IPS-20b (cell line): Measurements from ENCODE around the gene CEACAM16.

ENCODE experiments used
- H3K27ac ChIP-seq: one replicate; pipeline ENCODE4 v1.5.1; 2013; ENCODE audit warnings: low read length
- H3K27me3 ChIP-seq: 2 replicates; pipeline ENCODE4 v1.6.1; 2013; ENCODE audit warnings: mild to moderate bottlenecking, low read length, inconsistent platforms; ENCODE audit not compliant: insufficient read depth
- H3K36me3 ChIP-seq: 2 replicates; pipeline ENCODE4 v1.6.1; 2013; ENCODE audit warnings: low read depth, mild to moderate bottlenecking, inconsistent platforms, low read length, moderate library complexity; ENCODE audit not compliant: insufficient read depth
- H3K4me1 ChIP-seq: 2 replicates; pipeline ENCODE4 v1.6.1; 2013; ENCODE audit warnings: mild to moderate bottlenecking, control low read depth, inconsistent platforms, low read length, moderate library complexity; ENCODE audit not compliant: insufficient read depth
- H3K4me3 ChIP-seq: 2 replicates; pipeline ENCODE4 v1.5.1; 2013; ENCODE audit warnings: mild to moderate bottlenecking, low read length, inconsistent platforms
- H3K9ac ChIP-seq: 2 replicates; pipeline ENCODE4 v1.6.1; 2013; ENCODE audit warnings: low read depth, mild to moderate bottlenecking, inconsistent platforms, low read length, moderate library complexity
- H3K9me3 ChIP-seq: 2 replicates; pipeline ENCODE4 v1.6.1; 2013; ENCODE audit warnings: mild to moderate bottlenecking, low read depth, low read length, inconsistent platforms; ENCODE audit not compliant: insufficient read depth

CEACAM16 gene

GRCh38 chr19:44722131-44723121 lies 23.5 kb downstream of the CEACAM16 start:
- no peaks in the 10 kb centered on the region for H3K9me3 ChIP-seq
- peaks cover 11% of the 10 kb centered on the region; the same call in 1 of the 2 replicates for H3K4me1 ChIP-seq
- H3K27me3 ChIP-seq: peaks cover 8% of the 10 kb centered on the region; the same call in 1 of the 2 replicates
- no peak overlapping the region for H3K9ac ChIP-seq
- H3K27ac ChIP-seq: no peak overlapping the region
- no peaks in the 10 kb centered on the region for H3K36me3 ChIP-seq
- no peak overlapping the region for H3K4me3 ChIP-seq

GRCh38 chr19:44723299-44723951 lies 24.5 kb downstream of the CEACAM16 start:
- Histone ChIP-seq H3K27ac (no peak overlapping the region), H3K4me3 (no peak overlapping the region), H3K9me3 (no peaks in the 10 kb centered on the region), H3K27me3 (peaks cover 8% of the 10 kb centered on the region; the same call in 1 of the 2 replicates), H3K4me1 (peaks cover 8% of the 10 kb centered on the region; the same call in 1 of the 2 replicates), H3K9ac (no peak overlapping the region), H3K36me3 (no peaks in the 10 kb centered on the region)

- Histone ChIP-seq H3K27ac (no peak overlapping the region), H3K36me3 (no peaks in the 10 kb centered on the region), H3K27me3 (peaks cover 8% of the 10 kb centered on the region; the same call in 1 of the 2 replicates), H3K9me3 (no peaks in the 10 kb centered on the region), H3K4me3 (no peak overlapping the region), H3K9ac (no peak overlapping the region), H3K4me1 (peaks cover 4% of the 10 kb centered on the region; the same call in 1 of the 2 replicates)
Measured at GRCh38 chr19:44723952-44724319, 25.0 kb downstream of the CEACAM16 start.

- Histone ChIP-seq H3K27ac (no peak overlapping the region), H3K4me3 (no peak overlapping the region), H3K36me3 (no peaks in the 10 kb centered on the region), H3K9me3 (no peaks in the 10 kb centered on the region), H3K27me3 (peaks cover 8% of the 10 kb centered on the region; the same call in 1 of the 2 replicates), H3K4me1 (no peaks in the 10 kb centered on the region), H3K9ac (no peak overlapping the region)
Measured at GRCh38 chr19:44725251-44725650, 26.3 kb downstream of the CEACAM16 start.

GRCh38 chr19:44725684-44726083 lies 26.7 kb downstream of the CEACAM16 start:
- Histone ChIP-seq H3K9me3 (no peaks in the 10 kb centered on the region), H3K9ac (no peak overlapping the region), H3K4me1 (no peaks in the 10 kb centered on the region), H3K27ac (no peak overlapping the region), H3K36me3 (no peaks in the 10 kb centered on the region), H3K27me3 (peaks cover 8% of the 10 kb centered on the region; the same call in 1 of the 2 replicates), H3K4me3 (no peak overlapping the region)

GRCh38 chr19:44726465-44726864 lies 27.5 kb downstream of the CEACAM16 start:
- Histone ChIP-seq H3K36me3 (no peaks in the 10 kb centered on the region), H3K4me3 (no peak overlapping the region), H3K27ac (no peak overlapping the region), H3K27me3 (peaks cover 8% of the 10 kb centered on the region; the same call in 1 of the 2 replicates), H3K9me3 (no peaks in the 10 kb centered on the region), H3K4me1 (no peaks in the 10 kb centered on the region), H3K9ac (no peak overlapping the region)

GRCh38 chr19:44728178-44728577 lies 29.2 kb downstream of the CEACAM16 start:
- no peak overlapping the region for H3K4me3 ChIP-seq
- H3K4me1 ChIP-seq: no peaks in the 10 kb centered on the region
- no peaks in the 10 kb centered on the region for H3K36me3 ChIP-seq
- peaks cover 8% of the 10 kb centered on the region; the same call in 1 of the 2 replicates for H3K27me3 ChIP-seq
- H3K9ac ChIP-seq: no peak overlapping the region
- H3K27ac ChIP-seq: no peak overlapping the region
- H3K9me3 ChIP-seq: no peaks in the 10 kb centered on the region

- H3K27me3 ChIP-seq: peaks cover 7% of the 10 kb centered on the region; the same call in 1 of the 2 replicates
- H3K4me1 ChIP-seq: no peaks in the 10 kb centered on the region
- H3K4me3 ChIP-seq: no peak overlapping the region
- H3K36me3 ChIP-seq: no peaks in the 10 kb centered on the region
- H3K27ac ChIP-seq: no peak overlapping the region
- H3K9me3 ChIP-seq: no peaks in the 10 kb centered on the region
- H3K9ac ChIP-seq: no peak overlapping the region
Measured at GRCh38 chr19:44729516-44730033, 30.6 kb downstream of the CEACAM16 start.

GRCh38 chr19:44731081-44731480 lies 32.1 kb downstream of the CEACAM16 start:
- Histone ChIP-seq H3K9ac (no peak overlapping the region), H3K4me3 (no peak overlapping the region), H3K27ac (no peak overlapping the region), H3K27me3 (no peaks in the 10 kb centered on the region), H3K4me1 (no peaks in the 10 kb centered on the region), H3K36me3 (no peaks in the 10 kb centered on the region), H3K9me3 (no peaks in the 10 kb centered on the region)

- Histone ChIP-seq H3K9ac (no peak overlapping the region), H3K27me3 (no peaks in the 10 kb centered on the region), H3K36me3 (no peaks in the 10 kb centered on the region), H3K4me3 (no peak overlapping the region), H3K4me1 (no peaks in the 10 kb centered on the region), H3K27ac (no peak overlapping the region), H3K9me3 (no peaks in the 10 kb centered on the region)
Measured at GRCh38 chr19:44731622-44732021, 32.7 kb downstream of the CEACAM16 start.

GRCh38 chr19:44732235-44733014 lies 33.5 kb downstream of the CEACAM16 start:
- no peaks in the 10 kb centered on the region for H3K36me3 ChIP-seq
- no peaks in the 10 kb centered on the region for H3K4me1 ChIP-seq
- no peak overlapping the region for H3K9ac ChIP-seq
- no peaks in the 10 kb centered on the region for H3K9me3 ChIP-seq
- no peak overlapping the region for H3K27ac ChIP-seq
- H3K4me3 ChIP-seq: no peak overlapping the region
- H3K27me3 ChIP-seq: no peaks in the 10 kb centered on the region
